GM12892 (cell line): ENCODE data around the gene JARID2.

ENCODE experiments used
- POLR2A ChIP-seq: IDR thresholded peaks from 2 replicates; pipeline ENCODE4 v1.6.1; 2011; ENCODE audit warnings: low read depth, low read length, control low read depth
- POLR2AphosphoS5 ChIP-seq: IDR thresholded peaks from 2 replicates; pipeline ENCODE4 v1.6.1; 2011; ENCODE audit warnings: low read depth, low read length, control low read depth

GRCh38 chr6:15456422-15456821 is 210.6 kb downstream of the JARID2 start:
- no peak for TF ChIP-seq POLR2A
- no peak for TF ChIP-seq POLR2AphosphoS5
